HTR-8/SVneo (cell line): ENCODE results near the gene SH3GLB2.

ENCODE experiments used
- DNase-seq: peaks from one replicate; pipeline ENCODE4 v3.0.0; 2011; ENCODE audit warnings: low spot score, mixed read lengths; ENCODE audit not compliant: insufficient read length
- FAIRE-seq: peaks from 2 replicates; lab custom pipeline; 2011; peaks lifted over from hg19 to GRCh38; lab: Jason Lieb, UNC

SH3GLB2 gene

GRCh38 chr9:129023036-129023907, 4.9 kb downstream of the SH3GLB2 start:
- FAIRE-seq = no peak
- DNase-seq = no peak

DNA sequence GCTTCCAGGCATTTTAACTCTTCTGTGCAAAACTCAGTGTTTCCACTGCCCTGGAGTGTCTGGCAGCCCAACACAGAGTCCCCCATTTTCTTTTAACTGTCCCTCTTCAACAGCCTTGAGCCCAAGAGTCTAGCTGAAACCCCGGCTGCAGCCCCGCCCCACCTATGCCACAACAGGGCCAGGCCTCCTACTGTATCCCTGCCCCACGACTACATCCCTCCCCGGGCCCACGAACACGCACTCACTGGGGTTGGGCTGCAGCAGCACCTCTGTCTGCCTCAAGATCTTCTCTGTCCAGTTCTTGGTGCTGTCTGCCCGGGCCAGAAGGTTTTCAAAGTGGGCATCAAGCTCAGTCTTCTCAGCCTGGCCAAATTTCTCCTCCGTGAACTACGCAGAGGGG, 6.1 kb downstream of the SH3GLB2 start:
- FAIRE-seq = no peak
- no peak for DNase-seq

DNA sequence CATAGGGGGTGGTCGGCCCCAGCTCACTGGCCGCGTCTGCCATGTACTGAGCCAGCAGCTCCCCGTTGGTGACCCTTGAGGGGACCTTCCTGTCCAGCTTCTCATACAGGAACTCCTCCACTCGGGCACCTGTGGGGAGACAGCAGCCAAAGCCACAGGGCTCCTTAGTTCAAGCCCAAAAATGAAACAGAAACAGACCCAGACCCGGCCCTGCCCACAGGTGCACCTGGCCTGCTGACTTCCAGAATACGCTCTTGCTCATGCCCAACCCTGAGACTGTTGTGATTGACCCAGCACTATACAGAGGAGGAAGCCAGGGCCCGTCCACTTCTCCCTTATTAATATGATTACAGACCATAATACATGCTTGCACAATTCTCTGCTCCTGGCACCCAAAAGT, 7.0 kb downstream of the SH3GLB2 start:
- FAIRE-seq = no peak
- no peak for DNase-seq

- DNase-seq (no peak), FAIRE-seq (no peak)
Measured at GRCh38 chr9:129014608-129015007, 13.5 kb downstream of the SH3GLB2 start.

- FAIRE-seq (no peak), DNase-seq (no peak)
Measured at GRCh38 chr9:129014124-129014523, 14.0 kb downstream of the SH3GLB2 start.

- FAIRE-seq (no peak), DNase-seq (no peak)
Measured at GRCh38 chr9:129013674-129014073, 14.5 kb downstream of the SH3GLB2 start.

- FAIRE-seq (no peak), DNase-seq (no peak)
Measured at GRCh38 chr9:129012893-129013448, 15.2 kb downstream of the SH3GLB2 start.

DNA sequence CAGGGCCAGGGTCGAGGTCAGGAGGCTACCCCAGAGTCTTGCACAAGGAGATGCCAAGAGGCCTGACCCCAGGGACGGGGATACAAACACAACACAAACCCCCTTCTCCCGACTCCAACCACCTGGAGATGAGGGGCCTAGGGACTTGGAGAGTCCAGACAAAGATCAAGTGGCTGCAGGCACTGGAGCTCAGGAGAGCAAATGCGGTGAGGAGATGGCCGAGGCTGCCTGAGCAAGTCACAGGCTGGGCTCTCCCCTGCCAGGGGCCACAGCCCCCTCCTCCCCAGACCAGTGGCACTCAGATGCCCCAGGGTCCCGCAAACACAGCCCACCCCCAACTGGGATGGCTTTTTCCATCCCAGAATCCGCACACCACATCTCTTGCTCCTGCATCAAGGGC, 15.8 kb downstream of the SH3GLB2 start:
- DNase-seq (no peak), FAIRE-seq (no peak)

DNA sequence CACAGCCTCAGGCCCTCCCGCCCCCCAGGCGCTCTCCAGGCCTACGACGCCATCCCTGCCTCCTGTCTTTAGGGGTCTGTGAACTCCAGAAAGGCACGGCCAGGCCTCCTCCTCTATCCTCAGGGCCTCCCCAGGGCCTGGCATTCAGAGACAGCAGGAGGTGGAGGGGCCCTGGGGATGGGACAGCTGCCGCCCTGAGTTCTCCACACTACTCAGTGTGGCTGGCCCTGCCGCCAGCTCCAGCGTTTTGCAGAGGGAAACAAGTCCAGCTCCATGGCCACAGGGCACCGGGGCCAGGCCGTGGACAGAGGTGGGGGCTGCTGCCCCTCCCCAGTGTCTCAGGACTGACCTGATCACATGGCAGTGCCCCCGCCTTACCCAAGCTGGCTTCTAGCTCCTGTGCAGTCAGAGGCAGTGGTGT, 16.4 kb downstream of the SH3GLB2 start:
- FAIRE-seq = no peak

DNA sequence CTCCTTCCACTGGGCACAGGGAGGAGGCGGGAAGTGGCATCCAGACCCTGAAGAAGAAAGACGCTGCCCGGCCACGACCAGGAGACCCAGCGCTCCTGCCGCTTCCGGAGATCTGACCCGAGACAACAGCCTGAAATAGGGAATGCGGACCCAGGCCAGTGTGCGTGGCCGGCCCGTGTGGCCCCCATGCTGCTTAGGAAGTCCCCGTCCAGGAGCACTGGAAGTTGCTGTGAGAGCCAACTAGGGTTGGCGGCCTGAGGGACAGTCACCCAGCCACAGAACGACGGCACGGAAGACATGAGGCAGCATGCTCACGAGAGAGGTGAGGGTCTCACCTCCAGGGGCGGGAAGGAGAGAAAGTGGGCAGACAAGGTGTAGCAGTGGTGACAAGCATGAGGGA, 17.0 kb downstream of the SH3GLB2 start:
- FAIRE-seq (no peak), DNase-seq (no peak)

More for the DNA sequence above, 16.4 kb downstream of the SH3GLB2 start:
- DNase-seq = no peak

DNA sequence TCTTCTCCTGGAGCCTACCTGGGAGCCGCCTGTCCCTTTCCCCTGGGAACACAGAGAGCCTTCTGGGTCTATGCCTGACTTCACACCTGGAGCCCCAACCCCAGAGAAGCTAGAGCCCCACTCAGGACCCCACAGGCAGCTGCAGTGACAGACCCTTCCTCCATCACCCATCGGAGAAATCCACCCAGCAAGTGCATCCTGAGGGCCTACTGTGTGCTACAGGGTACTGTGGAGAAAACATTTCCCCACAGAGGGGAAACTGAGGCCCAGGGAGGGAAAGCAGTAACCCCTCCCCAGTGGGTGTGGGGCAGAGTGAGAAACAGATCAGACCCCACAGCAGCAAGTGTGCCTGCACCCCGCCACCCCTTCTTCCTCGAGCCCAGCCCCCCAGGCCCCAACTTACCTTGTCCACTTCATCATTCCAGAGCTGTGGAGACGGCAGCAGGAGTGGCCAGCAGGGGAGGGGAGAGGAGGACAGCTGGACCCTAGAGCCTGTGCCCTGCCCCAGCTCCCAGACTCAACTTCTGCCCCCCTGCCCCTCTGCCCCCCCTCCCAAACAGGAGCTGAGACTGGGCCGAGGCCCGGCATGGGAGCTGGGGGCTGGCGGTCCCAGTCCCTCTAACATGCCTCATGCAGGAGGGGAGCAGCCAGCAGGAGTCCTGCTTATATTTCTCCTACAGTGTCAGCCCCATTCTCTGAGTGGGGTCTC, 17.7 kb downstream of the SH3GLB2 start:
- FAIRE-seq = no peak
- no peak for DNase-seq

- FAIRE-seq (no peak), DNase-seq (no peak)
Measured at GRCh38 chr9:129009584-129010141, 18.5 kb downstream of the SH3GLB2 start.

DNA sequence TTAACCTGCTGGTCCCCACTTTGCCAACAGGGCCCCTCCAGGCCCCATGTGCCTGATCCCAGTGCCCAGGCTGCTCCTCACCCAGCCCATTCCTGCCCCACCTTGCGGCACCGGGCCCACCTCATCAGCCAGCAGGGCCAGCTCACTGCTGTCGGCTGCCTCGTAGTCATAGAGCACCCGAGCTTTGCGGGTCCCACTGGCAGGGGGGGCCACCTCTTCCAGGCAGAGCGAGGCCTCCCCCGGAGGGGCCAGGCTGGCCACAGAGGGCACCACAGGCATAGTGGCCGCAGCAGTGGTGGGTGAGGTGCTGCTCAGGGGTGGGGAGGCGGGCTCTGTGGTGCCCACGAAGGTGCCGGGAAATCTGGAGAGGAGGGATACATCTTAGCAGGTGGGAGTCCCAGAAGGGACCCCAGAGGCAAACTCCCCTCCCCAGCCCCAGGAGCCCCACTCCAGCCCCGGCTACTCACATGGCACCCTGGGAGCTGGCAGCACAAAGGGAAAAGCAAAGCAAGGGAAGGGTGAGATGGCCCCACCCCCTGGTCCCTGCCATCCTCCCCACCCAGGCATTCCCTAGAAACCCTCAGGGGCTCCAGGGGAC, 19.0 kb downstream of the SH3GLB2 start:
- no peak for FAIRE-seq
- no peak for DNase-seq

- DNase-seq (no peak), FAIRE-seq (no peak)
Measured at GRCh38 chr9:129008469-129008965, 19.6 kb downstream of the SH3GLB2 start.

GRCh38 chr9:129007766-129008468, 20.2 kb downstream of the SH3GLB2 start:
- DNase-seq (no peak), FAIRE-seq (no peak)

DNA sequence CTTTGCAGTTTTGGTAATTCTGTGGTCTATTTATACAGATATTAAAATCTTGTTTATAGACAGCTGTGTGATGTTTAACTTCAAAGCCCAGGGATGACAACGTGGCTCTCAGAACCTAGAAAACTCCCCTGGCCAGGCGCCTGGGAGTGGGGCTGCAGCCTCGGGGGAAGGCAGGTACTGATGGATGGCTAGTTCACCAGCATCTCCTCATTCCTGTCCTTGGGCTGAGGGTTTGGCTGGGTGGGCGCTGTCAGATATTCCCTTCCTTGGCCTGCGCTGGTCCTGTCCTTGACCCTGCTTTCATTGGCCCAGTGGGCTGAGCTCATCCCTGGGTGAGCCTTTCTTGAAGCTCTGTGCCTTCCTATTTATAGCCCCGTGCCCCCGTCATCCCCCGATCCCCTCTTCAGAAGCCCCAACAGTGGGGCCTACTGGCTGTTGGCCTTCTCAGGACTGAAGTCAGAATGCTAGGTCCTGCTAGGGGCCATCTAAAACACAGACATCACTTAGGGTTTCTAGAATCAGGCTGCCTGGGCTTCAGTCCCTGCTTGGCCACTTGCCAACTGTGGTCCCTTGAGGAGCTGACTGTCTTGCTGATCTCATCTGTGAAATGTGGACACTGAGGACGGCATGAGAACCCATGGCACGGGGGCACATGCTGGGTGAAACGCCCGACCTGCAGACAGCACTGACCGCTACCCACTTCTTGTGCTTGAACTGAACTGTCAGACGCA, 20.9 kb downstream of the SH3GLB2 start:
- FAIRE-seq (no peak), DNase-seq (no peak)

- FAIRE-seq = no peak
- DNase-seq = peak; percentile 70
Measured at GRCh38 chr9:129006328-129007034, 21.6 kb downstream of the SH3GLB2 start.

- FAIRE-seq = no peak
- DNase-seq = no peak
Measured at GRCh38 chr9:129005336-129005997, 22.7 kb downstream of the SH3GLB2 start.
